Common myeloid progenitor, CD34-positive (primary cell): ENCODE measurements around the gene PRELID2.

Source experiments
- CTCF ChIA-PET: fragments of 350-600 bp; sonication (Branson Sonifier 250); formaldehyde crosslinking; loops from one replicate; lab custom pipeline; 2021; ENCODE audit warnings: antibody characterized with exemption; lab: Charles Lee
- POLR2A ChIA-PET: fragments of 350-600 bp; sonication (Branson Sonifier 250); formaldehyde crosslinking; loops from one replicate; lab custom pipeline; 2021; ENCODE audit warnings: antibody characterized with exemption; lab: Charles Lee
- DNase-seq, 3 donors: peaks; one replicate each; pipeline versions ENCODE4 v3.0.0 to v3.0.0-alpha.2; 2013
- H3K27ac ChIP-seq, 2 experiments: 1 replicate in 1 of 2; 2 replicates in 1 of 2; pipeline ENCODE4 v1.7.0; 2013; ENCODE audit warnings: inconsistent platforms in 2 of 2, low read length in 2 of 2, mild to moderate bottlenecking in 2 of 2, low read depth in 1 of 2, moderate library complexity in 1 of 2; ENCODE audit not compliant: severe bottlenecking in 2 of 2, insufficient read depth in 1 of 2, poor library complexity in 1 of 2
- H3K27me3 ChIP-seq, 5 experiments: replicated peaks in 2 of 5; 1 replicate in 3 of 5; 2 replicates in 2 of 5; pipeline versions ENCODE4 v1.6.1 to v1.7.0; 2013; ENCODE audit warnings: low read length in 4 of 5, mild to moderate bottlenecking in 2 of 5, moderate library complexity in 2 of 5, inconsistent platforms in 1 of 5; ENCODE audit not compliant: insufficient read depth in 5 of 5, control insufficient read depth in 4 of 5
- H3K36me3 ChIP-seq, 4 experiments: 1 replicate in 2 of 4; 2 replicates in 2 of 4; pipeline versions ENCODE4 v1.6.1 to v1.7.0; 2013; ENCODE audit warnings: low read length in 3 of 4, control low read depth in 1 of 4, mild to moderate bottlenecking in 1 of 4; ENCODE audit not compliant: control insufficient read depth in 4 of 4, insufficient read depth in 4 of 4
- H3K4me1 ChIP-seq, 4 experiments: 1 replicate in 3 of 4; 2 replicates in 1 of 4; pipeline versions ENCODE4 v1.6.1 to v1.7.1; 2013; ENCODE audit warnings: low read length in 3 of 4, mild to moderate bottlenecking in 3 of 4, control low read depth in 1 of 4, inconsistent platforms in 1 of 4, moderate library complexity in 1 of 4; ENCODE audit not compliant: control insufficient read depth in 4 of 4, insufficient read depth in 4 of 4; ENCODE audit errors: control extremely low read depth in 1 of 4
- H3K4me3 ChIP-seq, 7 experiments: 1 replicate in 4 of 7; 2 replicates in 3 of 7; pipeline versions ENCODE4 v1.5.1 to v1.7.0; 2013; ENCODE audit warnings: mild to moderate bottlenecking in 7 of 7, low read length in 6 of 7, moderate library complexity in 6 of 7, inconsistent platforms in 2 of 7, low read depth in 2 of 7, control low read depth in 1 of 7; ENCODE audit not compliant: insufficient read depth in 4 of 7, control insufficient read depth in 1 of 7; ENCODE audit errors: extremely low read depth in 1 of 7
- H3K9me3 ChIP-seq, 5 experiments: 1 replicate in 4 of 5; 2 replicates in 1 of 5; pipeline versions ENCODE4 v1.6.1 to v1.7.1; 2013; ENCODE audit warnings: low read length in 4 of 5, mild to moderate bottlenecking in 2 of 5, inconsistent platforms in 1 of 5, low read depth in 1 of 5, moderate library complexity in 1 of 5; ENCODE audit not compliant: control insufficient read depth in 4 of 5, insufficient read depth in 2 of 5; ENCODE audit errors: control extremely low read depth in 1 of 5
- WGBS: methylation state at CpG from one replicate; pipeline ENCODE4 v1.1.5; 2013; ENCODE audit not compliant: insufficient coverage; 5-methylcytosine and 5-hydroxymethylcytosine counted together

Gene PRELID2

GRCh38 chr5:145792840-145793239 is 42.3 kb downstream of the PRELID2 start:
- no peak for DNase-seq
- 100% methylated on average over 1 of the region's 3 CpGs for WGBS
- Histone ChIP-seq H3K36me3 (peaks cover 0 to 32% (median 8%) of the 10 kb centered on the region in 4 experiments), H3K27ac (no peak overlapping the region), H3K4me1 (no peaks in the 10 kb centered on the region), H3K9me3 (no peaks in the 10 kb centered on the region), H3K4me3 (no peak overlapping the region), H3K27me3 (no peaks in the 10 kb centered on the region)
- ChIA-PET CTCF (interaction anchor here (1.2 kb wide), 1 partner anchor 10 kb away, joined by 3 read pairs; no protein-coding TSS in a partner anchor), POLR2A (no interaction called here)

GRCh38 chr5:145791866-145792265 is 43.3 kb downstream of the PRELID2 start:
- H3K27me3 ChIP-seq = no peaks in the 10 kb centered on the region
- H3K27ac ChIP-seq = no peak overlapping the region
- H3K36me3 ChIP-seq = peaks cover 0 to 36% (median 8%) of the 10 kb centered on the region in 4 experiments
- POLR2A ChIA-PET = no interaction called here
- H3K9me3 ChIP-seq = no peaks in the 10 kb centered on the region
- WGBS = 100% methylated on average over 9 of the region's 9 CpGs
- H3K4me1 ChIP-seq = no peaks in the 10 kb centered on the region
- no peak for DNase-seq
- no peak overlapping the region for H3K4me3 ChIP-seq
- CTCF ChIA-PET = interaction anchor here (1.2 kb wide), 1 partner anchor 9 kb away, joined by 3 read pairs; no protein-coding TSS in a partner anchor

- Histone ChIP-seq H3K36me3 (peaks cover 0 to 33% (median 15%) of the 10 kb centered on the region in 4 experiments), H3K27ac (no peak overlapping the region), H3K27me3 (no peaks in the 10 kb centered on the region), H3K9me3 (peaks cover 0 to 2% (median 0%) of the 10 kb centered on the region in 5 experiments), H3K4me1 (no peaks in the 10 kb centered on the region), H3K4me3 (no peak overlapping the region)
- WGBS = 0% methylated on average over 1 of the region's 1 CpG
- ChIA-PET CTCF (no interaction called here), POLR2A (no interaction called here)
- DNase-seq = no peak
Observed at GRCh38 chr5:145787996-145788395, 47.1 kb downstream of the PRELID2 start.

GRCh38 chr5:145787507-145787906 is 47.6 kb downstream of the PRELID2 start:
- peaks cover 0 to 2% (median 0%) of the 10 kb centered on the region in 5 experiments for H3K9me3 ChIP-seq
- ChIA-PET CTCF (no interaction called here), POLR2A (no interaction called here)
- no peaks in the 10 kb centered on the region for H3K4me1 ChIP-seq
- H3K4me3 ChIP-seq = no peak overlapping the region
- H3K27me3 ChIP-seq = no peaks in the 10 kb centered on the region
- H3K36me3 ChIP-seq = peaks cover 2 to 33% (median 17%) of the 10 kb centered on the region in 4 experiments
- H3K27ac ChIP-seq = no peak overlapping the region
- no peak for DNase-seq
- no CpG with 5 or more reads among the region's 3 CpGs for WGBS

GRCh38 chr5:145787001-145787400 is 48.1 kb downstream of the PRELID2 start:
- H3K27ac ChIP-seq = no peak overlapping the region
- no peaks in the 10 kb centered on the region for H3K4me1 ChIP-seq
- H3K27me3 ChIP-seq = no peaks in the 10 kb centered on the region
- 88% methylated on average over 3 of the region's 5 CpGs for WGBS
- no peak overlapping the region for H3K4me3 ChIP-seq
- CTCF ChIA-PET = no interaction called here
- no peak for DNase-seq
- H3K9me3 ChIP-seq = peaks cover 0 to 2% (median 0%) of the 10 kb centered on the region in 5 experiments
- H3K36me3 ChIP-seq = peaks cover 2 to 36% (median 16%) of the 10 kb centered on the region in 4 experiments
- POLR2A ChIA-PET = no interaction called here

- H3K4me3 ChIP-seq = no peak overlapping the region
- H3K27me3 ChIP-seq = no peaks in the 10 kb centered on the region
- 100% methylated on average over 2 of the region's 2 CpGs for WGBS
- H3K9me3 ChIP-seq = no peaks in the 10 kb centered on the region
- POLR2A ChIA-PET = no interaction called here
- H3K4me1 ChIP-seq = no peaks in the 10 kb centered on the region
- H3K27ac ChIP-seq = no peak overlapping the region
- CTCF ChIA-PET = interaction anchor here (1.2 kb wide), 1 partner anchor 11 kb away, joined by 3 read pairs; no protein-coding TSS in a partner anchor
- no peak for DNase-seq
- H3K36me3 ChIP-seq = peaks cover 2 to 22% (median 12%) of the 10 kb centered on the region in 4 experiments
Observed at GRCh38 chr5:145780982-145781381, 54.2 kb downstream of the PRELID2 start.

GRCh38 chr5:145778144-145778900 is 56.8 kb downstream of the PRELID2 start:
- Histone ChIP-seq H3K27ac (no peak overlapping the region), H3K4me3 (no peak overlapping the region), H3K4me1 (no peaks in the 10 kb centered on the region), H3K9me3 (no peaks in the 10 kb centered on the region), H3K36me3 (peaks cover 6 to 19% (median 11%) of the 10 kb centered on the region in 4 experiments), H3K27me3 (no peaks in the 10 kb centered on the region)
- 96% methylated on average over 11 of the region's 12 CpGs for WGBS
- ChIA-PET CTCF (no interaction called here), POLR2A (no interaction called here)
- DNase-seq = no peak
